ENCODE results near the gene EXPH5.

DNA sequence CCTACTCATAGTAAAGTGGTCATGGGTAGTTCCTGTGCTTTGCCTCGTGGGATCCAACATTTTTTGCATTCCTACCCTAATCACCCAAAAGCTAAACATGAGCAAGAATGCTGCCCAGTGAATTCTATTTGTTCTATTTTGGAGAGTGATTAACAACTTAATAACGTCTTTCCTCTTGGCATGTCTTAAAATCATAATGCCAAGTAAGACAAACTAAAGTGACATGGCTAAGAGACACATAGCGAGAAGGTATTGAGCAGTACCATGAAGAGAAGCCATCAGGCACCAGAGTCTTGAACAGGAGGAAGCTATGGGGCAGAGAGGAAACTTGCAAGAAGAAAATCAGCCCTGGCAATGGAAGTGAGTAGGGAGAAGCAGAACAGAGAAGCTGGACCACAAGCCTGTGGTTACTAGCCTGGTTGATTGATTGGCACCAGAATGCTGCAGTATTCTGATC is 32.0 kb downstream of the EXPH5 start:
- TF ChIP-seq CTCF (IDR thresholded peaks at IDR 0.05) = no peak
- TF ChIP-seq POLR2AphosphoS5 (IDR thresholded peaks at IDR 0.05) = no peak

Measured in prostate gland (tissue), 2 donors.